GM21423 (cell line): Measurements from ENCODE around the gene ASTN2.
"Not testable (repeated sequence)": the region's sequence is repeated elsewhere in the genome, so short reads cannot be mapped to it uniquely, and the experiment has no call there.

Experiments
- ATAC-seq: cut with Tn5 transposase; IDR thresholded peaks from one replicate; pipeline ENCODE4 v1.9.1; 2021; ENCODE audit warnings: mild to moderate bottlenecking, moderate library complexity; ENCODE audit not compliant: unreplicated experiment

Gene ASTN2

GRCh38 chr9:116937361-116937760 is 477.5 kb downstream of the ASTN2 start:
- ATAC-seq, result no peak

GRCh38 chr9:116935149-116935897 is 479.5 kb downstream of the ASTN2 start:
- no peak for ATAC-seq

- ATAC-seq, result no peak
Observed at GRCh38 chr9:116934131-116934530, 480.7 kb downstream of the ASTN2 start.

- no peak for ATAC-seq
Observed at GRCh38 chr9:116933251-116933650, 481.6 kb downstream of the ASTN2 start.

- no peak for ATAC-seq
Observed at GRCh38 chr9:116929621-116930020, 485.2 kb downstream of the ASTN2 start.

GRCh38 chr9:116928884-116929283 is 486.0 kb downstream of the ASTN2 start:
- no peak for ATAC-seq

- no peak for ATAC-seq
Observed at GRCh38 chr9:116928289-116928688, 486.6 kb downstream of the ASTN2 start.

- no peak for ATAC-seq
Observed at GRCh38 chr9:116927726-116928125, 487.1 kb downstream of the ASTN2 start.

GRCh38 chr9:116925121-116925520 is 489.7 kb downstream of the ASTN2 start:
- no peak for ATAC-seq

GRCh38 chr9:116924462-116925110 is 490.3 kb downstream of the ASTN2 start:
- ATAC-seq, result no peak

GRCh38 chr9:116917895-116918508 is 496.9 kb downstream of the ASTN2 start:
- ATAC-seq, result not testable (repeated sequence)

GRCh38 chr9:116913536-116913935 is 501.3 kb downstream of the ASTN2 start:
- no peak for ATAC-seq

- ATAC-seq, result no peak
Observed at GRCh38 chr9:116910201-116910600, 504.7 kb downstream of the ASTN2 start.

GRCh38 chr9:116907989-116908388 is 506.9 kb downstream of the ASTN2 start:
- ATAC-seq, result no peak

GRCh38 chr9:116905171-116905588 is 509.7 kb downstream of the ASTN2 start:
- no peak for ATAC-seq

- ATAC-seq, result no peak
Observed at GRCh38 chr9:116904165-116904564, 510.7 kb downstream of the ASTN2 start.

- no peak for ATAC-seq
Observed at GRCh38 chr9:116901260-116901659, 513.6 kb downstream of the ASTN2 start.

- ATAC-seq, result no peak
Observed at GRCh38 chr9:116900543-116900942, 514.3 kb downstream of the ASTN2 start.

GRCh38 chr9:116900007-116900367 is 514.9 kb downstream of the ASTN2 start:
- no peak for ATAC-seq

- no peak for ATAC-seq
Observed at GRCh38 chr9:116899337-116900006, 515.4 kb downstream of the ASTN2 start.

GRCh38 chr9:116898131-116898530 is 516.7 kb downstream of the ASTN2 start:
- not testable (repeated sequence) for ATAC-seq

- no peak for ATAC-seq
Observed at GRCh38 chr9:116897201-116897600, 517.7 kb downstream of the ASTN2 start.
